Colonic mucosa (tissue), 4 donors: ENCODE data around the gene PTPRF. TPM values are rescaled to one million over a fixed set of nuclear protein-coding genes. Genes with fewer than 3 reads are reported as not detected.

Experiments used
- DNase-seq: peaks from one replicate; pipeline ENCODE4 v3.0.0-alpha.2; 2020
- H3K27ac ChIP-seq: fragments of 200-600 bp; one replicate; pipeline ENCODE4 v1.8.0; 2021
- H3K27me3 ChIP-seq: fragments of 200-600 bp; one replicate; pipeline ENCODE4 v1.8.0; 2021
- H3K36me3 ChIP-seq: fragments of 200-600 bp; one replicate; pipeline ENCODE4 v1.8.0; 2021
- H3K4me1 ChIP-seq: fragments of 200-600 bp; one replicate; pipeline ENCODE4 v1.8.0; 2021; ENCODE audit warnings: mild to moderate bottlenecking
- H3K4me3 ChIP-seq: fragments of 200-600 bp; one replicate; pipeline ENCODE4 v1.8.0; 2021
- H3K9ac ChIP-seq, 2 donors: one replicate each; pipeline ENCODE4 v1.7.0; 2013; ENCODE audit warnings: control low read depth in 2 of 2, low read depth in 2 of 2, low read length in 2 of 2
- H3K9me3 ChIP-seq: fragments of 200-600 bp; one replicate; pipeline ENCODE4 v1.8.0; 2021
- intact Hi-C: fragments of 100-400 bp; cut with DNase I; formaldehyde crosslinking; loops from one replicate; pipeline ENCODE4 v1.14.1; 2022
- total RNA-seq, 2 donors: library from RNA; stranded (reverse); fragmentation: NEBNext Ultra II Directional in 1 of 2; extraction: Animal tissue kit (Norgen Biotek cat#: 25700) in 1 of 2; gene quantifications; one replicate each; pipeline ENCODE4 v1.2.1, GENCODE V29; 2021
- TF ChIP-seq, protein P1 (sequence below): fragments of 200-600 bp; IDR thresholded peaks from one replicate; pipeline ENCODE4 v1.8.0; 2022; ENCODE audit warnings: antibody characterized with exemption, mild to moderate bottlenecking
- donor health status: healthy.
- donor health status: DM: no; HTN: no; CAD: no.
- donor health status: DM: no; HTN: no; CAD: no.

PTPRF gene
- total RNA-seq, 2 donors from 2014 or later: 351 to 449 TPM

DNA sequence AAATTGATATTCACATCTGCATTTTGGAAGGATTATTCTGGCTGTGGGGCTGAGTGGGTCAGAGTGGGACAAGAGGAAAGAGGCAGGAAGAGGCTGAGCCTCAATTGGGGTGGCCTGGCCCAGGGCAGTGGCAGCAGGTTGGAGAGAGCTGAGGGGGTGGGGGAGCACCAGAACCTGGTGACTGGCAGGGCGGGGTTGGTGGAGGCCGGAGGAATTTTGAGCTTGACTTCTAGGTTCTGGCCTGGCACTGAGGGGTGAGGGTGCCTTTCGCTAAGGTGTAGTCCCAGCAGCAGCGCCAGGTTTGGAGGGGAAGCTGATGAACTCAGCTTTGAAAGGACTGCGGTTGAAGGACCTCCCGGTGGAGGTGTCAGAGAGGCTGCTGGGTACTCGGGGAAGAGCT, 85.7 kb downstream of the PTPRF start:
- Histone ChIP-seq H3K9me3 (no peaks in the 10 kb centered on the region), H3K27me3 (no peaks in the 10 kb centered on the region), H3K4me3 (no peak overlapping the region), H3K36me3 (peaks cover 4% of the 10 kb centered on the region), H3K9ac (no peak overlapping the region), H3K4me1 (no peaks in the 10 kb centered on the region), H3K27ac (no peak overlapping the region)
- intact Hi-C loops: no loop called here
- TF ChIP-seq, protein P1, sequence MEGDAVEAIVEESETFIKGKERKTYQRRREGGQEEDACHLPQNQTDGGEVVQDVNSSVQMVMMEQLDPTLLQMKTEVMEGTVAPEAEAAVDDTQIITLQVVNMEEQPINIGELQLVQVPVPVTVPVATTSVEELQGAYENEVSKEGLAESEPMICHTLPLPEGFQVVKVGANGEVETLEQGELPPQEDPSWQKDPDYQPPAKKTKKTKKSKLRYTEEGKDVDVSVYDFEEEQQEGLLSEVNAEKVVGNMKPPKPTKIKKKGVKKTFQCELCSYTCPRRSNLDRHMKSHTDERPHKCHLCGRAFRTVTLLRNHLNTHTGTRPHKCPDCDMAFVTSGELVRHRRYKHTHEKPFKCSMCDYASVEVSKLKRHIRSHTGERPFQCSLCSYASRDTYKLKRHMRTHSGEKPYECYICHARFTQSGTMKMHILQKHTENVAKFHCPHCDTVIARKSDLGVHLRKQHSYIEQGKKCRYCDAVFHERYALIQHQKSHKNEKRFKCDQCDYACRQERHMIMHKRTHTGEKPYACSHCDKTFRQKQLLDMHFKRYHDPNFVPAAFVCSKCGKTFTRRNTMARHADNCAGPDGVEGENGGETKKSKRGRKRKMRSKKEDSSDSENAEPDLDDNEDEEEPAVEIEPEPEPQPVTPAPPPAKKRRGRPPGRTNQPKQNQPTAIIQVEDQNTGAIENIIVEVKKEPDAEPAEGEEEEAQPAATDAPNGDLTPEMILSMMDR: no peak
- DNase-seq: no peak

DNA sequence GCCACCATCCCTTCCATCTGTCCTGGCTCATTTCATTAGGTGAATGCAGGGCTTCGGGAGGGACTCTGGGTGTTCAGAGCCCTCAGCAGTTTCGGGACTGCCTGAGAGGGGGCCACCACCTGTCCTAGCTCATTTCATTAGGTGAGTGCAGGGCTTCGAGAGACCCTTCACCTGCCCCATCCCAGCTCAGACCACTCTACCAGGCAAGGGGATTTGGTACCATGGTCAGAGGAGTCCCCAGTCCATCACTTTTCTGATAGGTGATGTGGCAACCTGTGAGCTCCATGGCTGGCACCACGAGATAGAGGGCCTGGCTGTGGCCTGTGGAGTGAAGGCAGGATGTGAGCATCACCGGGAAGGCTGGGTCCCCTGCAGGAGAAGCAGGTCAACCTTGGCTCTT, 86.3 kb downstream of the PTPRF start:
- H3K27me3 ChIP-seq: no peaks in the 10 kb centered on the region
- peaks cover 4% of the 10 kb centered on the region for H3K36me3 ChIP-seq
- no peak overlapping the region for H3K9ac ChIP-seq
- no peak for DNase-seq
- TF ChIP-seq, protein P1: no peak
- no peaks in the 10 kb centered on the region for H3K4me1 ChIP-seq
- no peak overlapping the region for H3K27ac ChIP-seq
- no peaks in the 10 kb centered on the region for H3K9me3 ChIP-seq
- intact Hi-C loops: no loop called here
- no peak overlapping the region for H3K4me3 ChIP-seq

DNA sequence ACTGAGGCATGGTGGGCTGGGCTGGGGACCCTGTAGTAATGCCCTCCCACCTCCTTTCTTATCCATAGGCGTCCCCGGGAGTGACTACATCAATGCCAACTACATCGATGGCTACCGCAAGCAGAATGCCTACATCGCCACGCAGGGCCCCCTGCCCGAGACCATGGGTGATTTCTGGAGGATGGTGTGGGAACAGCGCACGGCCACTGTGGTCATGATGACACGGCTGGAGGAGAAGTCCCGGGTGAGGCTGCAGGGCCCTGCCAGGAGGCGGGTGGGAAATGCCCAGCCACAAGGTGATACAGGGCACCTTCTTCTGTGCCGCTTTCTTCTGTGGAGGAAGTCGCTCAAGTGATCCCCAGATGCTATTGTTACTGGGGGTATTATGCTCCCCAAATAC, 87.0 kb downstream of the PTPRF start:
- no peaks in the 10 kb centered on the region for H3K27me3 ChIP-seq
- no peaks in the 10 kb centered on the region for H3K9me3 ChIP-seq
- H3K9ac ChIP-seq: no peak overlapping the region
- no peaks in the 10 kb centered on the region for H3K4me1 ChIP-seq
- no peak for DNase-seq
- intact Hi-C loops: no loop called here
- peaks cover 4% of the 10 kb centered on the region for H3K36me3 ChIP-seq
- no peak overlapping the region for H3K4me3 ChIP-seq
- H3K27ac ChIP-seq: no peak overlapping the region
- TF ChIP-seq, protein P1: no peak

DNA sequence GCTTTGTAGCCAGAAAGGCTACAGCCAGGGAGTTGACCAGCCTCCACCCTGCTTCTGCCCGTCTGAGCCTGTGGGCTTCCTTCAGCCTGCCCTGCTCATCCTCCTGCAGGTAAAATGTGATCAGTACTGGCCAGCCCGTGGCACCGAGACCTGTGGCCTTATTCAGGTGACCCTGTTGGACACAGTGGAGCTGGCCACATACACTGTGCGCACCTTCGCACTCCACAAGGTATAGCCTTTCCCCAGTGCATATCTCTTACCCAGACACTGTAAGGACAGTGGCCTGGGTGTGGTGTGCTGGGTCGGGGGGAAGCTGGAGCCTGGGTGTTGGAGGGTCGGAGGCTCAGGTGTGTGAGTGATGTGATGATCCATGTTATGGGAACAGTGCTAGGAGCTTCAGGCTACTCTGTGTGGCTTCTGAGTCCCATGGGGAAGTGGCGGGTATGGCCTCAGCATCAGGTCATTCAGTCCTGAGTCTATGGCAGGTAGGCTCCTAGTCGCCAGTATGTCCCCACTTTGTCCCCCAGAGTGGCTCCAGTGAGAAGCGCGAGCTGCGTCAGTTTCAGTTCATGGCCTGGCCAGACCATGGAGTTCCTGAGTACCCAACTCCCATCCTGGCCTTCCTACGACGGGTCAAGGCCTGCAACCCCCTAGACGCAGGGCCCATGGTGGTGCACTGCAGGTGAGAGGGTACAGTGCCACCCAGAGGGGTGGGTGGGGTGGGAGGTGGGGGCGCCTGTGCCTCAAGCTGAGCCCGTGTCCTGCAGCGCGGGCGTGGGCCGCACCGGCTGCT, 88.0 kb downstream of the PTPRF start:
- no peak for DNase-seq

DNA sequence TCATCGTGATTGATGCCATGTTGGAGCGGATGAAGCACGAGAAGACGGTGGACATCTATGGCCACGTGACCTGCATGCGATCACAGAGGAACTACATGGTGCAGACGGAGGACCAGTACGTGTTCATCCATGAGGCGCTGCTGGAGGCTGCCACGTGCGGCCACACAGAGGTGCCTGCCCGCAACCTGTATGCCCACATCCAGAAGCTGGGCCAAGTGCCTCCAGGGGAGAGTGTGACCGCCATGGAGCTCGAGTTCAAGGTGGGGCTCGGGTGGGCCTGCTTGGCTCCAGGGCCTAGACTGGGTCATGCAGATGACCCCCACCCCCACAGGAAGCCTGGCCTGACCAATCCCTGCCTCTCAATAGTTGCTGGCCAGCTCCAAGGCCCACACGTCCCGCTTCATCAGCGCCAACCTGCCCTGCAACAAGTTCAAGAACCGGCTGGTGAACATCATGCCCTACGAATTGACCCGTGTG, 88.7 kb downstream of the PTPRF start:
- Histone ChIP-seq H3K4me1 (no peaks in the 10 kb centered on the region), H3K4me3 (no peak overlapping the region), H3K9ac (no peak overlapping the region), H3K27me3 (no peaks in the 10 kb centered on the region), H3K9me3 (no peaks in the 10 kb centered on the region), H3K36me3 (peaks cover 9% of the 10 kb centered on the region), H3K27ac (no peak overlapping the region)
- intact Hi-C loops: no loop called here
- DNase-seq: no peak
- TF ChIP-seq, protein P1: no peak

More for the DNA sequence above, 88.0 kb downstream of the PTPRF start:
- no peaks in the 10 kb centered on the region for H3K27me3 ChIP-seq
- TF ChIP-seq, protein P1: no peak
- no peak overlapping the region for H3K27ac ChIP-seq
- no peak overlapping the region for H3K4me3 ChIP-seq
- peaks cover 9% of the 10 kb centered on the region for H3K36me3 ChIP-seq
- no peaks in the 10 kb centered on the region for H3K9me3 ChIP-seq
- intact Hi-C loops: no loop called here
- H3K9ac ChIP-seq: no peak overlapping the region
- H3K4me1 ChIP-seq: no peaks in the 10 kb centered on the region
